CD8-positive, alpha-beta memory T cell (primary cell): ENCODE results near the gene RGS16. TPM values are rescaled to one million over a fixed set of nuclear protein-coding genes. Genes with fewer than 3 reads are reported as not detected.
A peak's percentile ranks its signal among the peaks of the same experiment; 100 is the strongest.

Experiments
- CTCF ChIA-PET: fragments of 350-600 bp; sonication (Branson Sonifier 250); formaldehyde crosslinking; loops from one replicate; lab custom pipeline; 2021; ENCODE audit warnings: antibody characterized with exemption; lab: Charles Lee
- POLR2A ChIA-PET: fragments of 350-600 bp; sonication (Branson Sonifier 250); formaldehyde crosslinking; loops from one replicate; lab custom pipeline; 2021; ENCODE audit warnings: antibody characterized with exemption; lab: Charles Lee
- DNase-seq, 5 donors: peaks; one replicate each; pipeline versions ENCODE4 v3.0.0 to v3.0.0-alpha.2; 2020 to 2022; ENCODE audit warnings: mixed read lengths in 1 of 5
- H3K27ac ChIP-seq: one replicate; pipeline ENCODE4 v1.7.0; 2013; ENCODE audit warnings: low read depth, mild to moderate bottlenecking, low read length, moderate library complexity
- H3K27me3 ChIP-seq: 2 replicates; pipeline ENCODE4 v1.7.0; 2013; ENCODE audit warnings: low read length, mild to moderate bottlenecking; ENCODE audit not compliant: insufficient read depth, poor library complexity, severe bottlenecking
- H3K36me3 ChIP-seq: 2 replicates; pipeline ENCODE4 v1.7.0; 2013; ENCODE audit warnings: mild to moderate bottlenecking, low read length, moderate library complexity; ENCODE audit not compliant: insufficient read depth
- H3K4me1 ChIP-seq: 2 replicates; pipeline ENCODE4 v1.7.0; 2013; ENCODE audit warnings: mild to moderate bottlenecking, low read length, moderate library complexity; ENCODE audit not compliant: insufficient read depth
- H3K4me3 ChIP-seq: 2 replicates; pipeline ENCODE4 v1.7.0; 2013; ENCODE audit warnings: mild to moderate bottlenecking, low read length
- H3K9me3 ChIP-seq: 2 replicates; pipeline ENCODE4 v1.7.0; 2013; ENCODE audit warnings: mild to moderate bottlenecking, low read length
- H3K27ac Mint-ChIP-seq, 8 donors: one replicate each; pipeline ENCODE4 v1.8.0; 2020 to 2021; ENCODE audit warnings: mixed read lengths in 8 of 8, mild to moderate bottlenecking in 6 of 8, inconsistent platforms in 3 of 8, moderate library complexity in 3 of 8
- H3K27me3 Mint-ChIP-seq, 2 donors: one replicate each; pipeline ENCODE4 v1.8.0; 2020 to 2021; ENCODE audit warnings: mixed read lengths in 2 of 2, mild to moderate bottlenecking in 1 of 2, moderate library complexity in 1 of 2
- H3K36me3 Mint-ChIP-seq, 3 donors: one replicate each; pipeline ENCODE4 v1.8.0; 2020 to 2021; ENCODE audit warnings: mixed read lengths in 3 of 3, inconsistent platforms in 1 of 3, mild to moderate bottlenecking in 1 of 3
- H3K4me1 Mint-ChIP-seq, 3 donors: one replicate each; pipeline ENCODE4 v1.8.0; 2020 to 2021; ENCODE audit warnings: mixed read lengths in 3 of 3, inconsistent platforms in 1 of 3, mild to moderate bottlenecking in 1 of 3
- H3K4me3 Mint-ChIP-seq, 7 donors: one replicate each; pipeline ENCODE4 v1.8.0; 2020 to 2021; ENCODE audit warnings: mixed read lengths in 7 of 7, mild to moderate bottlenecking in 6 of 7, moderate library complexity in 4 of 7, inconsistent platforms in 2 of 7
- H3K9me3 Mint-ChIP-seq, 5 donors: one replicate each; pipeline ENCODE4 v1.8.0; 2020 to 2022; ENCODE audit warnings: mixed read lengths in 5 of 5, mild to moderate bottlenecking in 3 of 5, moderate library complexity in 2 of 5, inconsistent platforms in 1 of 5
- polyA plus RNA-seq: library from polyadenylated mRNA; unstranded; fragments of 300-500 nt; fragmentation: Illumina TruSeq; gene quantifications from one replicate; pipeline ENCODE4 v1.2.3, GENCODE V29; 2021
- total RNA-seq, 2 experiments: library from RNA; stranded (reverse); gene quantifications; one replicate each; pipeline ENCODE4 v1.2.3, GENCODE V29; 2021

RGS16 gene
- total and polyA plus RNA-seq, 3 experiments from 2014 or later: 0.21 to 59.9 (median 58.9) TPM

DNA sequence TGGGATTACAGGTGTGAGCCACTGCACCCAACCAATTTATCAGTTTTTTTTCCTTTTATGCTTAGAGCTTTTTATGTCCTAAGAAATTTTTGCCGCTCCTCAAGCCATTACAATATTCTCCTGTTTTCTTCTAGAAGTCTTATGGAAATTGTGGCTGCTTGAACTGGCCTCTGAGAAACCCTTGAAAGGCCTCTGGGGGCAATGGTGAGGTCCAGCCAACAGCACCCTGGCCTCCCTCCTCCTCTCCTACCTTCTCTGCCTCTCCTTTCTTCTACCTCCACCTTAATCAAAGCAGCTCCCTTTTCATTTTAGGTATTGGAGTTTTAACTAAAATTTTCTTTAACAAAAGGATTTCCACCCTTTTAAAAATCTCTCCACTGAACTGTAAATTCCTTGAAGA, 24.5 kb upstream of the RGS16 start:
- no peak for DNase-seq
- POLR2A ChIA-PET: no interaction called here
- Histone ChIP-seq H3K9me3 (no peaks in the 10 kb centered on the region), H3K27ac (no peak overlapping the region), H3K4me1 (peaks cover 18% of the 10 kb centered on the region), H3K4me3 (no peak overlapping the region), H3K27me3 (no peaks in the 10 kb centered on the region), H3K36me3 (no peaks in the 10 kb centered on the region)
- Mint-ChIP-seq H3K27me3 (peaks cover 2 to 3% of the 10 kb centered on the region in 2 donors), H3K27ac (peak overlapping the region in 1 of 8 donors; percentile 87), H3K9me3 (no peaks in the 10 kb centered on the region), H3K4me1 (peaks cover 21 to 37% (median 35%) of the 10 kb centered on the region in 3 donors), H3K4me3 (no peak overlapping the region), H3K36me3 (no peaks in the 10 kb centered on the region)
- CTCF ChIA-PET: no interaction called here

DNA sequence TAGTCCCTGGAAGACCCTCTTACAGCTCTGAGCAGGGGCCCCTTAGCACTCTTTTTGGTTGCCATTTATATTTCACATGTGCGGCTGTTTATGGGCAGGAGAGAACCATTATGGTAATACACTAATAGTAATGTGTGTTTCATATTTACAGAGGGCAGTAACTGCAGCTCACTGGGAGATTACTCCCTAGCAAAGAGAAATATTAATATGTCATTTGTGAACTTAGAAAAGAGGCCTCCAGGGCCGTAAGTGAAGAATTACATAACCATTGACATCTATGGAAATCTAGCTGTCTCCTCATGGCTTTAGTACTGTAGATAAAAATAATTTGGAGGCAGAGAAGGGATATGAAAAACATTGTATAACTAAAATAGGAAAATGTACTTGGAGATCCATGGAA, 23.4 kb upstream of the RGS16 start:
- no peak for DNase-seq
- Mint-ChIP-seq H3K27me3 (peaks cover 0 to 4% of the 10 kb centered on the region in 2 donors), H3K4me3 (no peak overlapping the region), H3K27ac (peak overlapping the region in 1 of 8 donors; percentile 47), H3K9me3 (no peaks in the 10 kb centered on the region), H3K36me3 (no peaks in the 10 kb centered on the region), H3K4me1 (peaks cover 20 to 36% (median 34%) of the 10 kb centered on the region in 3 donors)
- Histone ChIP-seq H3K4me3 (no peak overlapping the region), H3K27ac (no peak overlapping the region), H3K27me3 (no peaks in the 10 kb centered on the region), H3K4me1 (peaks cover 18% of the 10 kb centered on the region), H3K36me3 (no peaks in the 10 kb centered on the region), H3K9me3 (no peaks in the 10 kb centered on the region)
- ChIA-PET POLR2A (interaction anchor here (0.8 kb wide), 2 partner anchors 11 to 14 kb away, joined by 4 read pairs; no protein-coding TSS in a partner anchor), CTCF (no interaction called here)

DNA sequence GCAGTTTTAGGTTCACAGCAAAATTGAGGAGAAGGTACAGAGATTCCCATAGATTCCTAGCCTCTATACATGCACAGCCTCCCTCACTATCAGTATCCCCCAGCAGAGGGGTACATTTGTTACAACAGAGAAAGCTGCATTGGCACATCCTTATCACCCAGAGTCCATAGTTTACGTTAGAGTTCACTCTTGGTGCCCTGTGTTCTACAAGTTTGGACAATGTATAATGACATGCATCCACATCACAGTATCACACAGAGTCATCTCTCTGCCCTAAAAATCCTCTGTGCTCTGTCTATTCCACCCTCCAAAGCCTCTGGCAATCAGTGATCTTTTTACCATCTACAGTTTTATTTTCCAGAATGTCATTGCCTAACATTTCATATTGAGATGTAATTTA, 22.3 kb upstream of the RGS16 start:
- Mint-ChIP-seq H3K27ac (no peak overlapping the region), H3K9me3 (peaks cover 0 to 4% (median 0%) of the 10 kb centered on the region in 5 donors), H3K4me3 (no peak overlapping the region), H3K4me1 (peaks cover 17 to 31% (median 28%) of the 10 kb centered on the region in 3 donors), H3K36me3 (no peaks in the 10 kb centered on the region), H3K27me3 (peaks cover 0 to 4% of the 10 kb centered on the region in 2 donors)
- Histone ChIP-seq H3K4me3 (no peak overlapping the region), H3K36me3 (no peaks in the 10 kb centered on the region), H3K27me3 (no peaks in the 10 kb centered on the region), H3K27ac (no peak overlapping the region), H3K4me1 (peaks cover 18% of the 10 kb centered on the region), H3K9me3 (no peaks in the 10 kb centered on the region)
- DNase-seq: no peak
- CTCF ChIA-PET: interaction anchor here (1.8 kb wide), 1 partner anchor 11 kb away, joined by 7 read pairs; no protein-coding TSS in a partner anchor
- POLR2A ChIA-PET: interaction anchor here (0.6 kb wide), 1 partner anchor 134 kb away, joined by 4 read pairs; no protein-coding TSS in a partner anchor

DNA sequence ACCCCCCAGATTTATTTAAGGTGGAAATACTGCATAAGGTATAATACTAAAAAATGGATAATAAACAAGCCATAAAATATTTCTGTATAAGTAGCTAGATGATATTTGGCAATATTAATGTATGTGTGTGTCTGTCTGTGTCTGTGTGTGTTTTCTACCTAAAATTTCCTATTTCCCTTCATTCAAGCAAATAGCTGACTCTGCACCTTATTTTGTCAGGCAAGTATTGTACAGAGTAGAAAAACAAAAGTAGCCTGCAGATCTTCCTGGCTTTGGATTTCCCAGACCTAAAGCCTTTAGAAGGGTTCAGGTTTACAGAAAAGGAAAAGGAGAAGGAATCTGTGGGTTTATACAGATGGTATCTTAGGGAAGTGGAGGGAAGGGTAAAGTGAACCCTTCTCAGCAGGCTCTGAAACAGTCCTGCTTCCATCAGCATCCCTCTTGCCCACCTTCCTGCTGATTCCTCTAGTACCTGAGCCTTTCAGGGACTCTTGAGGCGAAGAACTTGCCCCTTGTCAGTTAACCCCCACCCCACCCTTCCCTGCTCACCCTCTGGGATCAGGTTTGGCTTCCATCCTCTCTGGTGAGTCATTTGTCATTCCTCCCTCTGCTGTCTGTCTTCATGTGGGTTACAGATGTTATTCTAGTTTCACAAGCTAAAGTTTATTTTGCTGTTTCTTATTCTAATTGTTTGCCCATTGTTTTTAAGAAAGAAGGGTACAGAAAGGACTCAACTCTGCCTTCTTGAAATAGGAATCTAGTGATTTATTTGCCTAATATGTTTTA, 21.7 kb upstream of the RGS16 start:
- Mint-ChIP-seq H3K27me3 (peaks cover 0 to 5% of the 10 kb centered on the region in 2 donors), H3K27ac (no peak overlapping the region), H3K36me3 (peaks cover 0 to 3% (median 2%) of the 10 kb centered on the region in 3 donors), H3K4me1 (peaks cover 16 to 27% (median 27%) of the 10 kb centered on the region in 3 donors), H3K9me3 (peaks cover 3 to 9% (median 4%) of the 10 kb centered on the region in 5 donors), H3K4me3 (no peak overlapping the region)
- Histone ChIP-seq H3K36me3 (no peaks in the 10 kb centered on the region), H3K4me3 (no peak overlapping the region), H3K27me3 (no peaks in the 10 kb centered on the region), H3K9me3 (no peaks in the 10 kb centered on the region), H3K4me1 (peaks cover 18% of the 10 kb centered on the region), H3K27ac (no peak overlapping the region)
- CTCF ChIA-PET: interaction anchor here (1.8 kb wide), 1 partner anchor 10 kb away, joined by 7 read pairs; no protein-coding TSS in a partner anchor
- DNase-seq: no peak
- POLR2A ChIA-PET: interaction anchor here (0.6 kb wide), 1 partner anchor 135 kb away, joined by 4 read pairs; no protein-coding TSS in a partner anchor

DNA sequence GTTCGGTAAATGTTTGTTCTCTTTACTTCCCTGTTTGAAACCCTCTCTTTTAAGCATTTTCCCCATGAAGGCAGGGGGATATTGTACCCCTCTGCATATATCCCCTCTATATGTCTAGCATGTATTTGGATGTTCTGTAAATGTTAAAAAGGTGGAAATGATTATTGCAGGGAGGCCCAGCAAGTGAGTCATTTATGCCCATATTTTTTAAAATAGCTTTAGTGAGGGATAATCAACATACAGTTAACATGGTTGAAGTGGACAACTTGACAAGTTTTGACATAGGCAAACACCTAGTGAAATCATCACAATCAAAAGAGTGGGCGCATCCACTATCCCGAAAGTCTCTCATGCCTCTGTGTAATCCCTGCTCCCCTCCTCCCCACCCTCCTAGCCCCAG, 20.8 kb upstream of the RGS16 start:
- DNase-seq: no peak
- Mint-ChIP-seq H3K4me3 (no peak overlapping the region), H3K27ac (peak overlapping the region in 1 of 8 donors; percentile 29), H3K36me3 (peaks cover 0 to 9% (median 4%) of the 10 kb centered on the region in 3 donors), H3K27me3 (peaks cover 3 to 6% of the 10 kb centered on the region in 2 donors), H3K9me3 (peaks cover 7 to 10% (median 8%) of the 10 kb centered on the region in 5 donors), H3K4me1 (peaks cover 10 to 18% (median 18%) of the 10 kb centered on the region in 3 donors)
- Histone ChIP-seq H3K27me3 (no peaks in the 10 kb centered on the region), H3K36me3 (no peaks in the 10 kb centered on the region), H3K4me3 (no peak overlapping the region), H3K4me1 (peaks cover 10% of the 10 kb centered on the region), H3K27ac (no peak overlapping the region), H3K9me3 (no peaks in the 10 kb centered on the region)
- ChIA-PET CTCF (interaction anchor here (1.8 kb wide), 1 partner anchor 9 kb away, joined by 7 read pairs; no protein-coding TSS in a partner anchor), POLR2A (no interaction called here)

DNA sequence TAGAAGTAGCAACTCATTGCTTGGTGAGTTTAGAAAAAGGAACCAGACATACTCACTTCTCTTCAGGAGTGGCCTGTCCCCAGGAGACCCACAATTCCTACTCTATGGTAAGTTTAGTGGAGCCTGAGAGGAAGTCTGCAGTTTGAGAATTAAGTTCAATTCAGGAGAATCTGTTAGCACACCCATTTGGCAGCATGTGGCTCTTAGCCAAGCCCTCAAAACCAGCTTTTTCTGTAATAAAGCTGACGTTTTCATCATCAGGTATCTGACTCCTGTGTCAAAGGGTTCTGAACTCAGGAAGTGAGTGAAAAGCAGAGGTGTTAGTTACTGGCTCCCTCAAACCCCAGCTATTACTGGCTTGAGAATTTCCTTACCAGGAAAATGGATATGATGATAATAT, 20.4 kb upstream of the RGS16 start:
- H3K27ac Mint-ChIP-seq: no peak overlapping the region
- H3K4me1 Mint-ChIP-seq: peaks cover 6 to 14% (median 13%) of the 10 kb centered on the region in 3 donors
- Histone ChIP-seq H3K27ac (no peak overlapping the region), H3K4me3 (no peak overlapping the region), H3K9me3 (no peaks in the 10 kb centered on the region), H3K36me3 (no peaks in the 10 kb centered on the region), H3K4me1 (peaks cover 5% of the 10 kb centered on the region), H3K27me3 (no peaks in the 10 kb centered on the region)
- H3K36me3 Mint-ChIP-seq: peaks cover 0 to 9% (median 4%) of the 10 kb centered on the region in 3 donors
- peaks cover 4 to 6% of the 10 kb centered on the region in 2 donors for H3K27me3 Mint-ChIP-seq
- CTCF ChIA-PET: interaction anchor here (1.8 kb wide), 1 partner anchor 9 kb away, joined by 7 read pairs; no protein-coding TSS in a partner anchor
- H3K9me3 Mint-ChIP-seq: peaks cover 7 to 10% (median 8%) of the 10 kb centered on the region in 5 donors
- no peak overlapping the region for H3K4me3 Mint-ChIP-seq
- DNase-seq: no peak
- POLR2A ChIA-PET: no interaction called here

DNA sequence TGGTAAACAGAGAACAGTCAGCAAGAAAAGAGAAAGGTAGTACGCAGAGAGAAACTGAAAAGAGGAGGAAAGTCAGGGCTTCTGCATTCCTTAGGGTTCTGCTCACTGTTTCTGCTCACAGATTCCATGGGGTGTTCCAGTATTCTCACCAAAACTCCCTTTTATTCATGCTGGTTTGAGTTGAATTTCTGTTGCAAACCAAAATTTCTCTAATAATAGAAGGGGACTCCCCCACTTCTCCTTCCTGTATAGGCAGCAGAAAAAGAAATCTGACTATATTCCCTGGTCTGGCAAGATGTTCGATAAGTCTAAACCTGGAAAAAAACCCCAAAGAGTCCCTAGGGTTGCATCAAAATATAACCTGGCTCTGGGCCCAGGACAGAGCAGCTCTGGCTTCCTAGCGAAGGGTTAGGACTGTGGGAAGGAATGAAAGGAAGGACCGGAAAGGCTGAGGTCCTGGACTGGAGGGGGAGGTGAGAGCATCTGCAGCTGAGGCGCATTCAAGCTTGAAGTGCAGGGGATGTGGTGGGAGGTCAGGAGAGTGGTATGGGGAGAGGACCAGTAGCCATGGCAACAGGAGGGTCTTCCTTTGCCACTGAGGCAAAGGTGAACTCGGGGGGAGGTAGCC, 18.8 kb upstream of the RGS16 start:
- H3K36me3 Mint-ChIP-seq: peaks cover 0 to 13% (median 4%) of the 10 kb centered on the region in 3 donors
- DNase-seq: no peak
- ChIA-PET POLR2A (no interaction called here), CTCF (interaction anchor here (0.7 kb wide), 1 partner anchor 163 kb away, joined by 3 read pairs; no protein-coding TSS in a partner anchor)
- peaks cover 10 to 14% of the 10 kb centered on the region in 2 donors for H3K27me3 Mint-ChIP-seq
- no peak overlapping the region for H3K4me3 Mint-ChIP-seq
- no peak overlapping the region for H3K27ac ChIP-seq
- H3K4me1 Mint-ChIP-seq: peaks cover 0 to 8% (median 8%) of the 10 kb centered on the region in 3 donors
- H3K4me1 ChIP-seq: no peaks in the 10 kb centered on the region
- H3K27me3 ChIP-seq: no peaks in the 10 kb centered on the region
- H3K4me3 ChIP-seq: no peak overlapping the region
- peaks cover 8 to 13% (median 8%) of the 10 kb centered on the region in 5 donors for H3K9me3 Mint-ChIP-seq
- no peaks in the 10 kb centered on the region for H3K9me3 ChIP-seq
- no peaks in the 10 kb centered on the region for H3K36me3 ChIP-seq
- no peak overlapping the region for H3K27ac Mint-ChIP-seq
